Fibroblast of peridontal ligament (primary cell): ENCODE results near the gene CRYGN.

Experiments
- DNase-seq: peaks from one replicate; pipeline ENCODE4 v3.0.0-alpha.2; 2010; ENCODE audit errors: extremely low read depth

Gene CRYGN

GRCh38 chr7:151391358-151391730 is 48.6 kb downstream of the CRYGN start:
- DNase-seq, result no peak

- no peak for DNase-seq
These were observed 49.2 kb downstream of the CRYGN start for GRCh38 chr7:151390598-151391357.

GRCh38 chr7:151389768-151390597 is 50.0 kb downstream of the CRYGN start:
- no peak for DNase-seq

GRCh38 chr7:151389096-151389767 is 50.7 kb downstream of the CRYGN start:
- DNase-seq, result no peak

GRCh38 chr7:151388430-151388829 is 51.5 kb downstream of the CRYGN start:
- no peak for DNase-seq

GRCh38 chr7:151388007-151388297 is 52.0 kb downstream of the CRYGN start:
- no peak for DNase-seq

GRCh38 chr7:151387161-151388006 is 52.6 kb downstream of the CRYGN start:
- DNase-seq, result no peak

- DNase-seq, result no peak
These were observed 53.4 kb downstream of the CRYGN start for GRCh38 chr7:151386301-151387160.

- DNase-seq, result no peak
These were observed 54.2 kb downstream of the CRYGN start for GRCh38 chr7:151385626-151386300.

- DNase-seq, result no peak
These were observed 54.9 kb downstream of the CRYGN start for GRCh38 chr7:151384776-151385625.

- no peak for DNase-seq
These were observed 55.6 kb downstream of the CRYGN start for GRCh38 chr7:151384352-151384697.

- no peak for DNase-seq
These were observed 56.1 kb downstream of the CRYGN start for GRCh38 chr7:151383638-151384351.

- DNase-seq, result no peak
These were observed 57.7 kb downstream of the CRYGN start for GRCh38 chr7:151382079-151382885.

- no peak for DNase-seq
These were observed 58.4 kb downstream of the CRYGN start for GRCh38 chr7:151381348-151382078.

- no peak for DNase-seq
These were observed 58.9 kb downstream of the CRYGN start for GRCh38 chr7:151381098-151381347.

- DNase-seq, result no peak
These were observed 59.5 kb downstream of the CRYGN start for GRCh38 chr7:151380199-151381097.
